DND-41 (cell line): ENCODE results near the gene SLC10A6.

Experiments
- ATAC-seq: fragments of 200-7000 bp; cut with Tn5 transposase; 3 replicates; pipeline ENCODE4 v1.9.1; 2021; ENCODE audit warnings: low read depth; ENCODE audit not compliant: insufficient read depth
- DNase-seq: peaks from one replicate; pipeline ENCODE4 v3.0.0-alpha.2; 2020
- H2AFZ ChIP-seq: 2 replicates; pipeline ENCODE4 v1.6.0; 2012; ENCODE audit warnings: low read depth, low read length
- H3K27ac ChIP-seq: 2 replicates; pipeline ENCODE4 v1.5.1; 2012; ENCODE audit warnings: low read length, inconsistent platforms
- H3K27me3 ChIP-seq: fragments of 200-600 bp; sonication (generic); 2 replicates; pipeline ENCODE4 v1.6.0; 2012; ENCODE audit warnings: low read length, mild to moderate bottlenecking, inconsistent platforms; ENCODE audit not compliant: insufficient read depth, poor library complexity
- H3K36me3 ChIP-seq: 2 replicates; pipeline ENCODE4 v1.5.1; 2012; ENCODE audit warnings: low read length, inconsistent platforms; ENCODE audit not compliant: insufficient read depth
- H3K4me1 ChIP-seq: 2 replicates; pipeline ENCODE4 v1.5.1; 2012; ENCODE audit warnings: mild to moderate bottlenecking, low read length; ENCODE audit not compliant: insufficient read depth
- H3K4me2 ChIP-seq: 2 replicates; pipeline ENCODE4 v1.6.0; 2012; ENCODE audit warnings: mild to moderate bottlenecking, moderate library complexity, low read length, inconsistent platforms; ENCODE audit not compliant: insufficient read depth
- H3K4me3 ChIP-seq, 2 experiments: fragments of 200-600 bp in 1 of 2; shearing (Covaris generic) in 1 of 2; 2 replicates each; pipeline ENCODE4 v1.5.1; 2012 to 2016; ENCODE audit warnings: inconsistent platforms in 2 of 2, low read length in 2 of 2, mild to moderate bottlenecking in 2 of 2, low read depth in 1 of 2, moderate library complexity in 1 of 2
- H3K79me2 ChIP-seq: 2 replicates; pipeline ENCODE4 v1.6.0; 2012; ENCODE audit warnings: low read length, inconsistent platforms; ENCODE audit not compliant: insufficient read depth
- H3K9ac ChIP-seq: 2 replicates; pipeline ENCODE4 v1.6.0; 2012; ENCODE audit warnings: low read depth, mild to moderate bottlenecking, inconsistent platforms, low read length, moderate library complexity
- H3K9me3 ChIP-seq: 2 replicates; pipeline ENCODE4 v1.5.1; 2012; ENCODE audit warnings: low read length, moderate library complexity, mild to moderate bottlenecking, inconsistent platforms; ENCODE audit not compliant: insufficient read depth, severe bottlenecking
- H4K20me1 ChIP-seq: 2 replicates; pipeline ENCODE4 v1.6.0; 2012; ENCODE audit warnings: low read length; ENCODE audit not compliant: insufficient read depth
- CTCF ChIP-seq: IDR thresholded peaks from 2 replicates; pipeline ENCODE4 v1.5.1; 2012; ENCODE audit warnings: borderline replicate concordance, low read length, moderate library complexity, mild to moderate bottlenecking; ENCODE audit not compliant: poor library complexity, severe bottlenecking; ENCODE audit errors: extremely low read depth
- EZH2 ChIP-seq: IDR thresholded peaks from 3 replicates; pipeline ENCODE4 v1.6.1; 2012; ENCODE audit warnings: borderline replicate concordance, low read depth, mild to moderate bottlenecking, moderate library complexity, low read length, inconsistent platforms; ENCODE audit not compliant: severe bottlenecking

The SLC10A6 gene

GRCh38 chr4:86847571-86847970 is 1.6 kb downstream of the SLC10A6 start:
- Histone ChIP-seq H3K9me3 (no peaks in the 10 kb centered on the region), H2AFZ (no peak overlapping the region), H4K20me1 (no peaks in the 10 kb centered on the region), H3K4me3 (no peak overlapping the region), H3K36me3 (no peaks in the 10 kb centered on the region), H3K27me3 (no peaks in the 10 kb centered on the region), H3K27ac (no peak overlapping the region), H3K79me2 (no peaks in the 10 kb centered on the region), H3K4me1 (no peaks in the 10 kb centered on the region), H3K4me2 (no peak overlapping the region), H3K9ac (no peak overlapping the region)
- no peak for DNase-seq
- TF ChIP-seq EZH2, result no peak
- TF ChIP-seq CTCF, result no peak
- no peak for ATAC-seq

GRCh38 chr4:86846921-86847320 is 2.3 kb downstream of the SLC10A6 start:
- no peak for ATAC-seq
- H4K20me1 ChIP-seq, result no peaks in the 10 kb centered on the region
- H3K4me1 ChIP-seq, result no peaks in the 10 kb centered on the region
- no peak overlapping the region for H3K4me3 ChIP-seq
- no peaks in the 10 kb centered on the region for H3K27me3 ChIP-seq
- H3K9me3 ChIP-seq, result no peaks in the 10 kb centered on the region
- H3K27ac ChIP-seq, result no peak overlapping the region
- H3K79me2 ChIP-seq, result no peaks in the 10 kb centered on the region
- no peak for DNase-seq
- H3K9ac ChIP-seq, result no peak overlapping the region
- TF ChIP-seq CTCF (no peak), EZH2 (no peak)
- H3K36me3 ChIP-seq, result no peaks in the 10 kb centered on the region
- no peak overlapping the region for H2AFZ ChIP-seq
- H3K4me2 ChIP-seq, result no peak overlapping the region

GRCh38 chr4:86845593-86845992 is 3.6 kb downstream of the SLC10A6 start:
- no peaks in the 10 kb centered on the region for H3K27me3 ChIP-seq
- H3K79me2 ChIP-seq, result no peaks in the 10 kb centered on the region
- TF ChIP-seq EZH2 (no peak), CTCF (no peak)
- H3K9ac ChIP-seq, result no peak overlapping the region
- H2AFZ ChIP-seq, result no peak overlapping the region
- no peaks in the 10 kb centered on the region for H3K36me3 ChIP-seq
- DNase-seq (no peak), ATAC-seq (no peak)
- no peak overlapping the region for H3K4me2 ChIP-seq
- H3K9me3 ChIP-seq, result no peaks in the 10 kb centered on the region
- H3K27ac ChIP-seq, result no peak overlapping the region
- no peaks in the 10 kb centered on the region for H4K20me1 ChIP-seq
- H3K4me3 ChIP-seq, result no peak overlapping the region
- H3K4me1 ChIP-seq, result no peaks in the 10 kb centered on the region

GRCh38 chr4:86841309-86841708 is 7.9 kb downstream of the SLC10A6 start:
- Histone ChIP-seq H3K27ac (no peak overlapping the region), H4K20me1 (no peaks in the 10 kb centered on the region), H3K9me3 (no peaks in the 10 kb centered on the region), H3K9ac (no peak overlapping the region), H3K36me3 (no peaks in the 10 kb centered on the region), H3K4me2 (no peak overlapping the region), H3K4me1 (no peaks in the 10 kb centered on the region), H3K27me3 (no peaks in the 10 kb centered on the region), H3K79me2 (no peaks in the 10 kb centered on the region), H2AFZ (no peak overlapping the region), H3K4me3 (no peak overlapping the region)
- DNase-seq, result no peak
- ATAC-seq, result no peak
- TF ChIP-seq EZH2 (no peak), CTCF (no peak)
